Neutrophil (primary cell): ENCODE results near the gene PLEKHM2.

ENCODE experiments used
- H3K27ac ChIP-seq: fragments of 200-600 bp; sonication (generic); 2 replicates; pipeline ENCODE4 v1.5.1; 2016; ENCODE audit warnings: mild to moderate bottlenecking, moderate library complexity
- H3K27me3 ChIP-seq: fragments of 200-600 bp; sonication (generic); 2 replicates; pipeline ENCODE4 v1.6.0; 2016; ENCODE audit warnings: mild to moderate bottlenecking
- H3K36me3 ChIP-seq: fragments of 200-600 bp; sonication (generic); 2 replicates; pipeline ENCODE4 v1.5.1; 2017
- H3K4me1 ChIP-seq, 2 experiments: fragments of 200-600 bp in 1 of 2; sonication (generic) in 1 of 2; 1 replicate in 1 of 2; 2 replicates in 1 of 2; pipeline versions ENCODE4 v1.5.1 to v1.6.1; 2013 to 2016; ENCODE audit warnings: low read depth in 1 of 2, low read length in 1 of 2, mild to moderate bottlenecking in 1 of 2, moderate library complexity in 1 of 2; ENCODE audit not compliant: control insufficient read depth in 1 of 2, insufficient read depth in 1 of 2
- H3K4me3 ChIP-seq, 2 experiments: fragments of 200-600 bp in 1 of 2; sonication (generic) in 1 of 2; 1 replicate in 1 of 2; 2 replicates in 1 of 2; pipeline ENCODE4 v1.5.1; 2013 to 2016; ENCODE audit warnings: low read depth in 1 of 2, low read length in 1 of 2, mild to moderate bottlenecking in 1 of 2, moderate library complexity in 1 of 2
- H3K9me3 ChIP-seq: fragments of 200-600 bp; sonication (generic); 2 replicates; pipeline ENCODE4 v1.5.1; 2016
- TF ChIP-seq, protein P1 (sequence below): fragments of 200-600 bp; sonication (generic); IDR thresholded peaks from 2 replicates; pipeline ENCODE4 v1.5.1; 2016; ENCODE audit warnings: antibody characterized with exemption

Gene PLEKHM2

DNA sequence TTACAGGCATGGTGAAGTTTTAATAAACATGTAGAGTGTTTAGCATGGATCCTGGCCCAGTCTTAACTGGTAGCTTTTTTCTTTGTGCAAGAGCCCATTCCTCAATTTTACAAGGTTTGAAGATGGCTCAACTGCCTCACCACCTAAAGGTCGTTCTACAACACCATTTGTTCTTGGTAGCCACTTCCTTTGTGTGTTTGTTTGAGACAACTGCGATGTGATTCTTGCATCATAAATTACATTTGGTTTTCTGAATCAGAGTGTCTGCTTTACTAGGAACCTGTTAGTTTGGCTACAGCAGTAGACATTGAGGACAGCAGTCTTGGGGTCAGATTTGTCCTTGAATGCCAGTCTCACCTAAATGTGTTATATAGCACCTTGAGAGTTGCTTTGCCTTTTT, 3.3 kb downstream of the PLEKHM2 start:
- H3K36me3 ChIP-seq, result no peaks in the 10 kb centered on the region
- TF ChIP-seq, protein P1, sequence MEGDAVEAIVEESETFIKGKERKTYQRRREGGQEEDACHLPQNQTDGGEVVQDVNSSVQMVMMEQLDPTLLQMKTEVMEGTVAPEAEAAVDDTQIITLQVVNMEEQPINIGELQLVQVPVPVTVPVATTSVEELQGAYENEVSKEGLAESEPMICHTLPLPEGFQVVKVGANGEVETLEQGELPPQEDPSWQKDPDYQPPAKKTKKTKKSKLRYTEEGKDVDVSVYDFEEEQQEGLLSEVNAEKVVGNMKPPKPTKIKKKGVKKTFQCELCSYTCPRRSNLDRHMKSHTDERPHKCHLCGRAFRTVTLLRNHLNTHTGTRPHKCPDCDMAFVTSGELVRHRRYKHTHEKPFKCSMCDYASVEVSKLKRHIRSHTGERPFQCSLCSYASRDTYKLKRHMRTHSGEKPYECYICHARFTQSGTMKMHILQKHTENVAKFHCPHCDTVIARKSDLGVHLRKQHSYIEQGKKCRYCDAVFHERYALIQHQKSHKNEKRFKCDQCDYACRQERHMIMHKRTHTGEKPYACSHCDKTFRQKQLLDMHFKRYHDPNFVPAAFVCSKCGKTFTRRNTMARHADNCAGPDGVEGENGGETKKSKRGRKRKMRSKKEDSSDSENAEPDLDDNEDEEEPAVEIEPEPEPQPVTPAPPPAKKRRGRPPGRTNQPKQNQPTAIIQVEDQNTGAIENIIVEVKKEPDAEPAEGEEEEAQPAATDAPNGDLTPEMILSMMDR, result no peak
- no peak overlapping the region for H3K27ac ChIP-seq
- no peaks in the 10 kb centered on the region for H3K9me3 ChIP-seq
- H3K4me1 ChIP-seq, result peaks cover 28 to 30% of the 10 kb centered on the region in 2 experiments
- no peak overlapping the region for H3K4me3 ChIP-seq
- H3K27me3 ChIP-seq, result no peaks in the 10 kb centered on the region

DNA sequence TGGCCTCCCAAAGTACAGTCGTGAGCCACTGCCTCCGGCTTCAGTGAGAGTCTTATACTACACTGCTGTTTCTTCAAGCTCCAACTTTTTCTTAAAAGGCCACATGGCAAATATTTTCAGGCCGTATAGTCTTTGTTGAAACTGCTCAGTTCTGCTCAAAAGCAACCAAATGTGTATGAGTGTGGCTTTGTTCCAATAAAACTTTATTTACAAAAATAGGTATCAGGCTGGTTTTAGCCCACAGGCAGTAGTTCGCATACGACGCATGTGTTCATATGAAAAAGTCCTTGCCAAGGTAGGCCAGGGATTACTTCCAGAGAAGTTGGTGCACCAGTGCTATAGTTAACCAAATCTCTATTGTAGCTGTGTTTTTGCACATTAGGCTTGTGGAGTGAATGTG, 6.2 kb downstream of the PLEKHM2 start:
- no peaks in the 10 kb centered on the region for H3K9me3 ChIP-seq
- no peak overlapping the region for H3K4me3 ChIP-seq
- peaks cover 7 to 12% of the 10 kb centered on the region in 2 experiments for H3K4me1 ChIP-seq
- H3K27me3 ChIP-seq, result no peaks in the 10 kb centered on the region
- no peak overlapping the region for H3K27ac ChIP-seq
- TF ChIP-seq, protein P1, result no peak
- H3K36me3 ChIP-seq, result peaks cover 5% of the 10 kb centered on the region

DNA sequence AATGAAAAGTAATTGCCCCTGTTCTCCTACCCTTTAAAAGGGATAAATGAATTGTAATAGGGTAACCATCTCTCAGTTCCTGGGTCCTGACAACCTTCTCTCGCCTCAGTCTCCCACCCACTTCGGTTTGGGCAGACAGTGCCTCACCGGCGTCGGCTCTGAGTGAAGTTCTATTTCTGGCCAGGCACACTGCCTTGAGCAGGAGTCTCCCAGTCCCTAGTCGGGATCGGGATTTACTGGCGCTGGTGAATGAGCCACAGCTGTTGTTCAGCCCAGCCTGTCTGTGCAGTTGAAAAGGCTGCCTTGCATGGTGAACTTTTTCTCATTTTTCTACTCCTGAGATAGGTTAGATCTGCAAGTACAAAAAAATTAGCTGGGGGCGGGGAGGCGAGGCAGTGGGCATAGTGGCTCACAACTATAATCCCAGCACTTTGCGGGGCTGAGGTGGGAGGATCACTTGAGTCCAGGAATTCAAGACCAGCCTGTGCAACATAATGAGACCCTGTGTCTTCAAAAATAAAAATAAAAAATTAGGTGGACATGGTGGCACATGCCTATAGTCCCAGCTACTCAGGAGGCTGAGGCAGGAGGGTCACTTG, 7.4 kb downstream of the PLEKHM2 start:
- peaks cover 5% of the 10 kb centered on the region for H3K36me3 ChIP-seq
- no peaks in the 10 kb centered on the region for H3K27me3 ChIP-seq
- TF ChIP-seq, protein P1, result no peak
- H3K27ac ChIP-seq, result no peak overlapping the region
- no peak overlapping the region for H3K4me3 ChIP-seq
- H3K4me1 ChIP-seq, result peaks cover 1 to 3% of the 10 kb centered on the region in 2 experiments
- no peaks in the 10 kb centered on the region for H3K9me3 ChIP-seq

DNA sequence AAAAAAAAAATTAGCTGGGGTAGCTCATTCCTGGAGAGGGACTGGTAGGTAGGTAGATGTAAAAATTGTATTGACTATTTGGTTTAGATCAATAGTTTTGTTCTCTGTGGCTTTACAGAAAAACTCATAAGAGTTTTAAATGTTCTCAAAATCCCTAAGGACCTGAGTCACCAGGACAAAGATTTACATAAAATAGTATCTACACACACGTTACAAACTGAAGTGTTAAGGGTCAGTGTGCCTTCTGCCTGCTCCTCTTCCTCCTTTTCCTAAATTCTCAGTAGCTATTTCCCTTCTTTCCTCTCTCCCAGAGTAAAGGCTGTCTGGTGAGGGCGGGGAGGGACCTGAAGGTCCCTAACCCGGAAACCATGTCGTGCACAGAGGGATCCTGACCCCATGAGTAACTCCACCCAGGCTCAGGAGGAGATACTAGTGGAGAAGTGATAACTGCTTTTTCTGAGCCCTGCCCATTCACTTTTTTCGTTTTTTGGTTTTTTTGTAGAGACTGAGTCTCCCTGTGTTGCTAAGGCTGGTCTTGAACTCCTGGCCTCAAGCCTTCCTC, 8.1 kb downstream of the PLEKHM2 start:
- H3K36me3 ChIP-seq, result peaks cover 5% of the 10 kb centered on the region
- peaks cover 8 to 9% of the 10 kb centered on the region in 2 experiments for H3K4me1 ChIP-seq
- no peaks in the 10 kb centered on the region for H3K9me3 ChIP-seq
- H3K27ac ChIP-seq, result no peak overlapping the region
- TF ChIP-seq, protein P1, result no peak
- H3K4me3 ChIP-seq, result no peak overlapping the region
- no peaks in the 10 kb centered on the region for H3K27me3 ChIP-seq

DNA sequence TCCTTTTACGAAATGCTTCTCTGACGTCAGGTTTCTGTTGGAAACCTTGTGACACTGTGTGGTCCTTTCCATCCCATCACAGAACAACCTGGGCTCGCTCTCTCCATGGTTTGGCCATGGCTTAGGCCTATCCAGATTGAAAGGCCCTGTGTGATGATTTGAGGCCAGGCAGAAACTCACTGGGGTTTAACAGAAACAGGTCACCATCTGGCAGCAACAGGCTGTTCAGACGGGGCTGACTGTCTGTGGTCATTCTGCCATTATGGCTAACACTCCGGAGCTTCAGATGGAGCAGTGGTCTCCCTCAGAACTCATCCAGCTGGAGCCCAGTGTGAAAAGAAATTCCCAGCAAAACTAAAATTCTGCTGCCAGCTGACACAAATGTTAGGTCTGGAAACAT, 9.3 kb downstream of the PLEKHM2 start:
- Histone ChIP-seq H3K27ac (no peak overlapping the region), H3K9me3 (no peaks in the 10 kb centered on the region), H3K4me3 (no peak overlapping the region), H3K36me3 (peaks cover 5% of the 10 kb centered on the region), H3K4me1 (peaks cover 13 to 15% of the 10 kb centered on the region in 2 experiments), H3K27me3 (no peaks in the 10 kb centered on the region)
- TF ChIP-seq, protein P1, result no peak
